ENCODE data around the gene PPP1R3F. TPM values are rescaled to one million over a fixed set of nuclear protein-coding genes. Genes with fewer than 3 reads are reported as not detected.

Gene PPP1R3F
- total RNA-seq, 2 experiments from 2014 or later: 5.1 to 5.3 TPM

DNA sequence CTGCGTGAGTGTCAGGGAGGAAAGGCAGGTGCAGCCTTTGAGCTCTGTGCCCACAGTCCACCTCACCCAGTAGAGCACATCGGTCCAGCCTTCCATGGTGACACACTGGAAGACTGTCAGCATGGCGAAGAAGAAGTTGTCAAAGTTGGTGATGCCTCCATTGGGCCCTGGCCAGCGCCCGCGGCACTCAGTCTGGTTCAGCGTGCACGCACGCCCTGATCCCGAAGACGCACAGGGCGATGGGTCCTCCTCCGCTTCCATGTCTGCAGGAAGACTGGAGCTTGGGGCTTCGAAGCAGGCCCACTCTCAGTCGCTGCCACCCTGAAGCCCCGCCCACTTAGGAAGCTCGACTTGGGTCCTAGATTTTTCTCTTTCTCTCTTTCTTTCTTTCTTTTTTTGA lies 41.4 kb upstream of the PPP1R3F start:
- DNase-seq (ENCODE audit: low spot score): no peak
- ChIA-PET POLR2A (no interaction called here), CTCF (ENCODE audit: unreplicated experiment) (no interaction called here)
- H3K27ac ChIP-seq (ENCODE audit: low read depth, low read length, poor library complexity, severe bottlenecking): no peak overlapping the region
- no peaks in the 10 kb centered on the region for H3K4me1 ChIP-seq (ENCODE audit: insufficient read depth, low read length, poor library complexity, severe bottlenecking)
- TF ChIP-seq CTCF (conservative IDR thresholded peaks at IDR 0.05; ENCODE audit: low read length) (no peak), EZH2phosphoT487 (IDR thresholded peaks at IDR 0.05; ENCODE audit: borderline replicate concordance, low read depth, low read length) (no peak)
- no peaks in the 10 kb centered on the region for H3K36me3 ChIP-seq (ENCODE audit: insufficient read depth, low read length)
- H3K79me2 ChIP-seq (ENCODE audit: insufficient read depth, low read depth, low read length): no peaks in the 10 kb centered on the region
- H3K4me3 ChIP-seq (ENCODE audit: low read depth, low read length, poor library complexity, severe bottlenecking): no peak overlapping the region
- no TSS peak for BruUV-seq (replicated peaks)
- H3K9me2 ChIP-seq (ENCODE audit: insufficient read depth, low read length): no peaks in the 10 kb centered on the region
- no peaks in the 10 kb centered on the region for H3K9me3 ChIP-seq (ENCODE audit: low read length)
- intact Hi-C loops (cut with micrococcal nuclease; ENCODE audit: unreplicated experiment): no loop called here
- no peak overlapping the region for H3K4me2 ChIP-seq (ENCODE audit: low read length)
- no peak overlapping the region for H2AFZ ChIP-seq (ENCODE audit: low read length)
- no peaks in the 10 kb centered on the region for H4K20me1 ChIP-seq (ENCODE audit: insufficient read depth, low read length)

DNA sequence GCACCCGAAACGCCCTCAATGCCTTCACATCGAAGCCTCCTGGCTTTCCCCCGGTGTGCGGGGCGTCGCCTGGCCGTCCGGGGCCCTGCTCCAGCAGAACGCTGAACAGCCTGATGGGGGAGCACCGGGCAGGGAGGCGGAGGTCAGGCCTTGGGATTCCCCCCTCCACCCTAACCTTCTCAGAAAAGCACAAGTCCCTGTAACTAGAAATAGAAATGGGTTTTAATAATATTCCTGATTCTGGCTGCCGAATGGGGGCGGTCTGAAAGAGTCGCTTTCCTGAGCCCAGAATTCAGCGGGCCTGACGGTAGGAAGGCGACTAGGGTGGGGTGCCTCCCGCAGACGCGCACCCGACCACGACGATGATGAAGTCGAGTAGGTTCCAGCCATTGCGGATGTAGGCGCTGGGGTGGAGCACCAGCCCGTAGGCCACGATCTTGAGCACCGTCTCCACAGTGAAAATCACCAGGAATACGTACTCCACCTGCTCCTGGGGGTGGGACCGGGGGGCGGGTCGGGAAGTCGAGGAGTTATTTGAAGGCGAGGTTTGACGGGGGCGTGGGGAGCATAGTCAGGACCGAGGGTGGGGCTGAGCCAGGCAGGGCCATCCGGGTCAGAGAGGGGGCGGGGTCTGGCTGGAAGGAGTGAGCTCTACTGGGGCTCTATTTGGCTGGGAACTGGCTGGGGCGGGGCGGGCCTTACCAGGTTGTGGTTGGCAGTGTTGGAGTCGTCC lies 38.9 kb upstream of the PPP1R3F start:
- Histone ChIP-seq H4K20me1 (ENCODE audit: insufficient read depth, low read length) (no peaks in the 10 kb centered on the region), H3K9me3 (ENCODE audit: low read length) (no peaks in the 10 kb centered on the region), H3K4me3 (ENCODE audit: low read depth, low read length, poor library complexity, severe bottlenecking) (no peak overlapping the region), H3K4me1 (ENCODE audit: insufficient read depth, low read length, poor library complexity, severe bottlenecking) (no peaks in the 10 kb centered on the region), H3K36me3 (ENCODE audit: insufficient read depth, low read length) (no peaks in the 10 kb centered on the region), H3K79me2 (ENCODE audit: insufficient read depth, low read depth, low read length) (no peaks in the 10 kb centered on the region), H3K27ac (ENCODE audit: low read depth, low read length, poor library complexity, severe bottlenecking) (no peak overlapping the region), H3K9me2 (ENCODE audit: insufficient read depth, low read length) (no peaks in the 10 kb centered on the region), H3K4me2 (ENCODE audit: low read length) (peak overlapping the region; percentile 29; the same call in 1 of the 2 replicates), H2AFZ (ENCODE audit: low read length) (no peak overlapping the region)
- ChIA-PET POLR2A (no interaction called here), CTCF (ENCODE audit: unreplicated experiment) (no interaction called here)
- TF ChIP-seq EZH2phosphoT487 (IDR thresholded peaks at IDR 0.05; ENCODE audit: borderline replicate concordance, low read depth, low read length) (no peak), CTCF (conservative IDR thresholded peaks at IDR 0.05; ENCODE audit: low read length) (no peak)
- DNase-seq (ENCODE audit: low spot score): no peak
- intact Hi-C loops (cut with micrococcal nuclease; ENCODE audit: unreplicated experiment): no loop called here
- no TSS peak for BruUV-seq (replicated peaks)

GRCh38 chrX:49231333-49232000 lies 38.1 kb upstream of the PPP1R3F start:
- Histone ChIP-seq H2AFZ (ENCODE audit: low read length) (no peak overlapping the region), H3K79me2 (ENCODE audit: insufficient read depth, low read depth, low read length) (no peaks in the 10 kb centered on the region), H4K20me1 (ENCODE audit: insufficient read depth, low read length) (no peaks in the 10 kb centered on the region), H3K4me2 (ENCODE audit: low read length) (no peak overlapping the region), H3K9me3 (ENCODE audit: low read length) (no peaks in the 10 kb centered on the region), H3K9me2 (ENCODE audit: insufficient read depth, low read length) (no peaks in the 10 kb centered on the region), H3K4me3 (ENCODE audit: low read depth, low read length, poor library complexity, severe bottlenecking) (no peak overlapping the region), H3K36me3 (ENCODE audit: insufficient read depth, low read length) (no peaks in the 10 kb centered on the region), H3K4me1 (ENCODE audit: insufficient read depth, low read length, poor library complexity, severe bottlenecking) (no peaks in the 10 kb centered on the region), H3K27ac (ENCODE audit: low read depth, low read length, poor library complexity, severe bottlenecking) (no peak overlapping the region)
- POLR2A ChIA-PET: interaction anchor here (0.7 kb wide), 1 partner anchor 709 kb away, joined by 3 read pairs; no protein-coding TSS in a partner anchor
- no peak for TF ChIP-seq CTCF (conservative IDR thresholded peaks at IDR 0.05; ENCODE audit: low read length)
- no peak for DNase-seq (ENCODE audit: low spot score)
- CTCF ChIA-PET (ENCODE audit: unreplicated experiment): no interaction called here
- intact Hi-C loops (cut with micrococcal nuclease; ENCODE audit: unreplicated experiment): no loop called here
- no TSS peak for BruUV-seq (replicated peaks)

Data from OCI-LY7 (cell line).